Measurements from ENCODE around the gene APEH.

The APEH gene

GRCh38 chr3:49727924-49728361 lies 53.8 kb downstream of the APEH start:
- DNase-seq (ENCODE audit: low spot score) = no peak

GRCh38 chr3:49729966-49730609 lies 55.9 kb downstream of the APEH start:
- peak; percentile 2 for DNase-seq (ENCODE audit: low spot score)

- no peak for DNase-seq (ENCODE audit: low spot score)
These were observed 58.4 kb downstream of the APEH start for GRCh38 chr3:49732597-49732996.

- no peak for DNase-seq (ENCODE audit: low spot score)
These were observed 59.4 kb downstream of the APEH start for GRCh38 chr3:49733551-49733950.

Measured in left forelimb (tissue), 1 donor.